HG02763 (cell line): Measurements from ENCODE around the gene PRKACA.
"Not testable (repeated sequence)": the region's sequence is repeated elsewhere in the genome, so short reads cannot be mapped to it uniquely, and the experiment has no call there.

ENCODE experiments used
- ATAC-seq: cut with Tn5 transposase; IDR thresholded peaks from one replicate; pipeline ENCODE4 v1.9.1; 2021; ENCODE audit warnings: mild to moderate bottlenecking, moderate library complexity; ENCODE audit not compliant: unreplicated experiment

The PRKACA gene

DNA sequence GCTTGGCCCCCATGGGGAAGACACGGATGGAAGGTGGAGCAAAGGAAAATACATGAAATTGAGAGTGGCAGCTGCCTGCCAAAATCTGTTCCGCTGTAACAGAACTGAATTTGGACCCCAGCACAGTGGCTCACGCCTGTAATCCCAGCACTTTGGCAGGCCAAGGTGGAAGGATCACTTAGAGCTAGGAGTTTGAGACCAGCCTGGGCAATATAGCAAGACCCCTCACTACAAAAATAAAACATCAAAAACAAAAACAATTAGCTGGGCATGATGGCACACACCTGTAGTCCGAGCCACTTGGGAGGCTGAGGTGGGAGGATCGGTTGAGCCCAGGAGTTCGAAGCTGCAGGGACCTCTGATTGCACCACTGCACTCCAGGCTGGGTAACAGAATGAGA is 65.1 kb downstream of the PRKACA start:
- ATAC-seq: no peak

DNA sequence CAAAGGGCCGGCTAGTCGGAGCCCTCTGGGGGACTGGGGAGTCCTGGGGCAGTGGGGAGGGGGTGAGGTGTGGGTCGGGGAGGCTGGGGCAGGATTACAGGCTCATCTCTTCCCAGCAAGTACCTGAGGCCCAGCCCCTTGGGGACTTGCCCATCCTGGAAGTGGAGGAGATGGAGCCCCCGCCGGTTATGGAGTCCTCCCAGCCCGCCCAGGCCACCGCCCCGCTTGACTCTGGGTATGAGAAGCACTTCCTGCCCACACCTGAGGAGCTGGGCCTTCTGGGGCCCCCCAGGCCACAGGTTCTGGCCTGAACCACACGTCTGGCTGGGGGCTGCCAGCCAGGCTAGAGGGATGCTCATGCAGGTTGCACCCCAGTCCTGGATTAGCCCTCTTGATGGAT is 65.6 kb downstream of the PRKACA start:
- ATAC-seq: no peak

DNA sequence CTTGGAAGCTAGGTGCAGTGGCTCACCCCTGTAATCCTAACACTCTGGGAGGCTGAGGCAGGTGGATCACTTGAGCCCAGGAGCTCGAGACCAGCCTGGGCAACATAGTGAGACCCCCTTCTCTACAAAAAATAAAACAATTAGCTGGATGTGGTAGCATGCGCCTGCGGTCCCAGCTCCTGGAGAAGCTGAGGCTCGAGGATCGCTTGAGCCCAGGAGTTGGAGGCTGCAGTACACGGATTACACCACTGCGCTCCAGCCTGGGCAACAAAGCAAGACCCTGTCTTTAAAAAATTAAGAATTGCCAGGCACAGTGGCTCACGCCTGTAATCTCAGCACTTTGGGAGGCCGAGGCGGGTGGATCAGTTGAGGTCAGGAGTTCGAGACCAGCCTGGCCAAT is 66.6 kb downstream of the PRKACA start:
- ATAC-seq: not testable (repeated sequence)

DNA sequence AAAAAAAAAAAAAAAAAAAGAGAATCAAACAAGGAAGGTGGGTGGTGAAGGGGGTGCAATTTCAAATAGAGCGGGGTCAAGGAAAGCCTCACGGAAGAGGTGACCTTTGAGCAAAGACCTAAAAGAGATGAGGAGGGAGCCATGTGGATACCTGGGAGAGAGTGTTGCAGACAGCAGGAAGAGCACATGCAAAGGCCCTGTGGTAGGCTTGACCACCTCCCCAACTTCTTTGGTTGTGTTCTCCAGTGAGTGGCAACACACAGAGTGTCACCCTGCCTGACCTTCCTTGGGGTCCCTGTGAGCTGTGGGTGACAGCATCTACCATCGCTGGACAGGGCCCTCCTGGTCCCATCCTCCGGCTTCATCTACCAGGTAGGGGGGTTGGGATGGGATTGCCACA is 67.0 kb downstream of the PRKACA start:
- no peak for ATAC-seq

DNA sequence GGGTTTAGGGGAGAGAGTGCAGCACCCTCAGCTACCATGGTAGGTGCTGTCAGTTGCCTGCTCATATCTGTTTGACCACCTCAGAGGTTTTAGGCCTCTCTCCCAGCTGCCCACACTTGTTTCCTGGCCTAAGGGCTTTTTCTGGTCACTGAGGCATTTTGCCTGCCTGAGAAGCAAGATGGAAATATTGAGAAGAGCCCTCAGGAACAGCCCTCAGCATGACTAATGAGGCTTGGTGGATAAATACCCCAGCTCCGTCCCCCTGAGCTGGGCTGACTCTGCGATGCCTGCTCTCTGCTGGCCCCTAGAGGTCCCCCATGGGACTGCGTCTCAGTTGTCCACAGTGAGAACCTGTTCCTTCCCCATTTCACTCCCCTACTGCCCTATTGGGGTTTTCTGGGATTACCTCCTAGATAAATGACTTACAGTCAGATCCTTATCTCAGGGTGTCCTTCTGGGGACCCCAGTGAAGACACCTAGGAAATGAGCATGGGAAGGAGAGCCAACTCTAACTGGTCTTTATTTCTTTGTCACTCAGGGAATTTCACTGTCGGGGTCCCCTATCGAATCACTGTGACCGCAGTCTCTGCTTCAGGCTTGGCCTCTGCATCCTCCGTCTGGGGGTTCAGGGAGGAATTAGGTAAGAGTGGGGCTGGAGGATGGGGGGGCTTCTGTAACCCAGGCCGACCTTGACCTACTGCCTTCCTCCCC is 69.0 kb downstream of the PRKACA start:
- no peak for ATAC-seq

DNA sequence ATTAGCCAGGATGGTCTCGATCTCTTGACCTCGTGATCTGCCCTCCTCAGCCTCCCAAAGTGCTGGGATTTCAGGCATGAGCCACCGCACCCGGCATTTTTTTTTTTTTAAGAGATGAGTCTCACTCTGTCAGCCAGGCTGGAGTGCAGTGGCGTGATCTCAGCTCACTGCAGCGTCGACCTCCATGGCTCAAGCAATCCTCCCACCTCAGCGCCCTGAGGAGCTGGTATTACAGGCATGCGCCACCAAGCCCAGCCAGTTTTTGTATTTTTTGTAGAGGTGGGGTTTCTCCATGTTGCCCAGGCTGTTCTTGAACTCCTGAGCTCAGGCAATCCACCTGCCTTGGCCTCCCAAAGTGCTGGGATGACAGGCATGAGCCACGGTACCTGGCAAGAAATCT is 69.7 kb downstream of the PRKACA start:
- not testable (repeated sequence) for ATAC-seq

DNA sequence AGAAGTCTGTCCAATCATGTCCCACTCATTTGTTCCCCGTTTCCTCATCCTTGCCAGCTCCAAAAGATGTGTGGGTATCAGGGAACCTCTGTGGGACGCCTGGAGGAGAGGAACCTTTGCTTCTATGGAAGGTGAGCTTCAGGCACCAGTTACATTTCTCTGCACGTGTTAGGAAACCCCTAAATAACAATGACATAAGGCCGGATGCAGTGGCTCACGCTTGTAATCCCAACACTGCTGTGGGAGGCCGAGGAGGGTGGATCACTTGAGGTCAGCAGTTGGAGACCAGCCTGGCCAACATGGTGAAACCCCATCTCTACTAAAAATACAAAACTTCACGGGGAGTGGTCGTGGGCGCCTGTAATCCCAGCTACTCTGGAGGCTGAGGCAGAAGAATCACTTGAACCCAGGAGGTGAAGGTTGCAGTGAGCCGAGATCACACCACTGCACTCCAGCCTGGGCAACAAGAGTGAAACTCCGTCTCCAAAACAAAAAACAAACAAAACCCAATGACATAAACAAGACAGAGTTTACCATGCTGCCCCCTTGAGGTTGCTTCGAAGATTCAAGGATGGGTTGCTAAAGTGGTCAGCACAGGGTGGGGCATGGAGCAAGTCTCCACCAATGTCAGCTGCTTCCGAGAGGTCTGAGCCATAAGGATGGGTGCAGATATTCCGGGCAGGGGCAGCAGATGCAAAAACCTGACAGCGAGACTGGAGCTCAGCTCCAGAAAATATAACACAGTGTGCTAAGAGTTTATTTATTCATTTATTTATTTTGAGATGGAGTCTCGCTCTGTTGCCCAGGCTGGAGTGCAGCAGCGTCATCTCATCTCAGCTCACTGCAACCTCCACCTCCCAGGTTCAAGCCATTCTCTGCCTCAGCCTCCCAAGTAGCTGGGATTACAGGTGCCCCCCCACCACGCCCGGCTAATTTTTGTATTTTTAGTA is 74.6 kb downstream of the PRKACA start:
- not testable (repeated sequence) for ATAC-seq
